Stimulated activated CD4-positive, alpha-beta T cell treated with anti-CD3 and anti-CD28 coated beads, TNF-alpha, amount 100 ng/mL, for 4 hours (primary cell): ENCODE measurements around the gene ATL3.
"Not testable (repeated sequence)": the region's sequence is repeated elsewhere in the genome, so short reads cannot be mapped to it uniquely, and the experiment has no call there.

Source experiments
- DNase-seq, 3 experiments: peaks; one replicate each; pipeline ENCODE4 v3.0.0-alpha.2; 2020; ENCODE audit warnings: low read depth in 3 of 3

Gene ATL3

DNA sequence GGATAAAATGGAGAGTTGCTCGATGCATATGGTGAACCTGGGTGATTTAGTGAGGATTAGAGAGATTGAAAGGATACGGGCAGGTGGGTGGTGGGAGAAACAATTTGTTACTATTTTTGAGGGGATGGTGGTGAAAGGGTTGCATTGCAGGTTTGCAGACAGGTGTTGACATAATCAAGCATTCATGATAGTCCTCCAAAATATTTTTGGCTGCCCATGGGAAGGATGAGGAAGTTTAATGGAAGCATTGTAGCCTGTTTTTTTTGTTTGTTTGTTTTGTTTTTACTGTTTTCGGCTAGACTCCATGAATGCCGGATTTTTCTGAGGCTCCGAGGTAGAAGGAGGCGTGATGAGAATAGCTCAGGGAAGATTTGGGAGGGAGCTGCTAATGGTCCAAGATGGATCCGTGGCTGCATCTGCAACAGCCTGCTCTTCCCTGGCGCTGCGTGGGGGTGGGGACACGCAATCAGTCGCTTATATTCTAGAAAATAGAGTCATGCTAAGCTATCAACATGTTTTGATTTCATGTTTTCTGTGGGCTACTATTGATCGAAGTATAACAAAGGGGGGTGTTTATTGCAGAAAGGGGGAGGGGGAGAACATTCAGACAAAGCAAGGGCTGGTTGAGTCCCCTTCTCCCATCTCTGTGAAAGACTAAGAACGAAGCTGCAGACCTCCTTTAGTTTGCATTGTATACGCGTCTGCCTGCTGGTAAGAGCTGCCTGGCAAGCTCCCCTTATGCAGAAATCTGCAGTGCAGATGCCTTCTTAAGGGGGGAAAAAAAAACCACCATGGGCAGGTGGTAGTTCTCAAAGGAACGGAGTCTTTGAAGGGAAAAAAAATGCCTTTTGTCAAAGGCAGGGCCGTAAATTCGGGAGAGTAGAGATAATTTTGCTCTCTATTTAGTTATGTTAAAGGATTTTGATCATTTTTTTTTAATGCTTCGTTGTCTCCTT lies 11.2 kb upstream of the ATL3 start:
- DNase-seq, result no peak

GRCh38 chr11:63681321-63682065 lies 10.3 kb upstream of the ATL3 start, which contains the start of gene RTN3:
RTN3 (plus strand) TSS chr11:63681500; CDS start chr11:63681637, 137 bp downstream.
- peak; percentile 93 to 97 (median 96) for DNase-seq

DNA sequence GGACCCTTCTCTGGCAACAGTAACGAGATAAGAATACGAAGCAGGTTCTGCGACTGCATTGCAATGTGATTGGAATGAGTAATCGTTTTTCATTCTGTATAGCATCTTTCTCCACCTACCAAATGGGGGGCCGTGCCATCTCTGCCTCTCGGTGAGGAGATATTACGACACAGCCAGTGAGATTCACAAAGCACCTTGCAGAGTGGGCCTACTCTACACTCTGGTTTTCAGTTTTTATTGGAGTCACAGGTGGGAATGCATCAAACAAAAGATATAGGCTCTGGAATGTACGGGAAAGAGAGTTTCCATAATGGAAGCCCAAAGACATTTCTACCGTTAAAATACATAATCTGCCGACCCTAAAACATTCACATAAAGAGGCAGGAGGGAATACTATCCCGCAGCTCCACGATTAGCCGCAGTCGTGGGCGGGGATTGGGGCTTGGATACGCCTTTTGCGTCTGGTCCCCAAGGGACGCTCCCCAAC lies 9.7 kb upstream of the ATL3 start:
- no peak for DNase-seq

DNA sequence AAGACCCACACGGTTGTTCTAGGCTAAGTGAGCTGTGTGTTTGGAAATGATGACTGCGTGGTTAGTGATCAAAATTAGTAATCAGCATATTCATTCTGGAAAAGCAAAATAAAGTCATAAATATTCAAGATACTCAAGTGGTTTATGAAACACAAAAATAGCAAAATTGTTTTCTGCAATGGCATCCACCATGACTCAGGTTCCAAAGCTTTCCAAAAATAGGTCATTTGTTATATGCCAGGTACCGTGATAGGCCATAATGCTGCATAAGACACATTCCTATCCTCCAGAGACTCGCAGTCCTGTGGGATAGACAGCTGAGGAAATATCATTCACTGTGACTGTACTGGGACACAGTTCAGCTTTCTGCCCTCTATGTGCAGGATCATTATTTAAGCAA lies 2.4 kb upstream of the ATL3 start:
- DNase-seq, result no peak

- DNase-seq, result no peak
Measured at GRCh38 chr11:63672936-63673539, 1.9 kb upstream of the ATL3 start.

DNA sequence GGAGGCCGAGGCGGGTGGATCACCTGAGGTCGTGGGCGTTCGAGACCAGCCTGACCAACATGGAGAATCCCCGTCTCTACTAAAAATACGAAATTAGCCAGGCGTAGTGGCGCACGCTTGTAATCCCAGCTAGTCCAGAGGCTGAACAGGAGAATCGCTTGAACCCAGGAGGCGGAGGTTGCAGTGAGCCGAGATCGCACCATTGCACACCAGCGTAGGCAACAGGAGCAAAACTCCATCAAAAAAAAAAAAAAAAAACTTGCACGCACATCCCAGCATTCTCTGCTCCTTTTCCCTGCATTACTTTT lies 934 bp upstream of the ATL3 start:
- no peak for DNase-seq

GRCh38 chr11:63670433-63671321 lies 499 bp downstream of the ATL3 start:
- peak in 2 of 3 experiments; percentile 18 for DNase-seq

DNA sequence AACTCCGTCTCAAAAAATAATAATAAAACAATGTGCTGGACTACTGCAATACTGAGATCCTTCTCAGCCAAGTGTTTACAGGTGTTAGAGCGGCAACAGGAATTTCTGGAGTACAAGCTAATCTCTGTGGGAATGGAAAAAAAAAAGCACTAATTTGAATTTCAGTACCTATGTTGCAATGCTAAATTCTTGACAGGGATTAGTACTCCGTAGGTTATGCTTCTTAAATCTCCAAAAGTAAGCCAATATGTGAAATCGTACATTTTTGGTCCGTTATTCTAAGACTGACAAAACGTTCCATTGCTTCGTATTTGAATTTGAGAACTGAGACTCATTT lies 1.1 kb downstream of the ATL3 start:
- DNase-seq, result no peak

- DNase-seq, result no peak
Measured at GRCh38 chr11:63667995-63668795, 3.0 kb downstream of the ATL3 start.

GRCh38 chr11:63666874-63667273 lies 4.3 kb downstream of the ATL3 start:
- no peak for DNase-seq

DNA sequence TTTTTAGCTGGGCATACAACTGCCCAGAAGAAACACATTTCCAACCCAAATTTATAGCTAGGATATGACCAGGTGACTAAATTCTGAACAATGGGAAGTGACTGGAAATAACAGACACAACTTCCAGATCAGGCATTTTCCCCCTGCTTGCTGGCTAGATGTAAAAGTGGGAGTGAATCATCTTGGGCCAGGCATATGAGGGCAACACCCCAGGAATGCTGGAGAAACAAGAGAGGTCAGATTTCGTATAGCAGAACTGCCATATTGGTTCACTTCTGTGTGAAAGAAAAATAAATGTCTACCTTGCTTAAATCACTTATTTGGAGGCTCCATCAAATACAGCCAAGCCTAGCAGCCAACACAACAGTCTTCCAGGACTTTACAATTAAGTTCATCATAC lies 7.4 kb downstream of the ATL3 start:
- no peak for DNase-seq

GRCh38 chr11:63660972-63661371 lies 10.2 kb downstream of the ATL3 start:
- DNase-seq, result no peak

GRCh38 chr11:63652671-63653070 lies 18.5 kb downstream of the ATL3 start:
- DNase-seq, result no peak

- no peak for DNase-seq
Measured at GRCh38 chr11:63643205-63643604, 28.0 kb downstream of the ATL3 start.

GRCh38 chr11:63641727-63642126 lies 29.4 kb downstream of the ATL3 start:
- no peak for DNase-seq

DNA sequence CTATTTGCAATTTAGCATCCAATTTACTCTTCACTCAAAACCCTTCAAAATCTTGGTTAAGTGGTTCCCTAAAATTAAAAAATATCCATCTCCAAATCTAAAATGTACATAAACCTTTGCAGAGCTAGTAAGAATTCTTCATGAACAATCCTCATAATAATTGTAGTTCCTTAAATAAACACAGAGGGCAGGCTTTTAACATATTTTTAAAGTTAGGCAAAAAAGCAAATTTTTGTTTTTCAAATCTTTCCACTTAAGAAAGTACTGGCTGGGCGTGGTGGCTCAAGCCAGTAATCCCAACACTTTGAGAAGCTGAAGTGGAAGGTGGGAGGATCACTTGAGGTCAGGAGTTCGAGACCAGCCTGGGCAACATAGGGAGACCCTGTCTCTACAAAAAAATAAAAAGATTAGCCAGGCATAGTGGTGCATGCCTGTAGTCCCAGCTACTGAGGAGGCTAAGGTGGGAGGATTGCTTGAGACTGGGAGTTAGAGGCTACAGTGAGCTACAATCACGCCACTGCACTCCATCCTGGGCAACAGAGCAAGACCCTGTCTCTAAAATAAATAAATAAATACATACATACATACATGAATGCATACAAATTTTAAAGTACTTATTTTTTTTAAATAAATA lies 31.9 kb downstream of the ATL3 start:
- no peak for DNase-seq

- not testable (repeated sequence) for DNase-seq
Measured at GRCh38 chr11:63638436-63638835, 32.7 kb downstream of the ATL3 start.

DNA sequence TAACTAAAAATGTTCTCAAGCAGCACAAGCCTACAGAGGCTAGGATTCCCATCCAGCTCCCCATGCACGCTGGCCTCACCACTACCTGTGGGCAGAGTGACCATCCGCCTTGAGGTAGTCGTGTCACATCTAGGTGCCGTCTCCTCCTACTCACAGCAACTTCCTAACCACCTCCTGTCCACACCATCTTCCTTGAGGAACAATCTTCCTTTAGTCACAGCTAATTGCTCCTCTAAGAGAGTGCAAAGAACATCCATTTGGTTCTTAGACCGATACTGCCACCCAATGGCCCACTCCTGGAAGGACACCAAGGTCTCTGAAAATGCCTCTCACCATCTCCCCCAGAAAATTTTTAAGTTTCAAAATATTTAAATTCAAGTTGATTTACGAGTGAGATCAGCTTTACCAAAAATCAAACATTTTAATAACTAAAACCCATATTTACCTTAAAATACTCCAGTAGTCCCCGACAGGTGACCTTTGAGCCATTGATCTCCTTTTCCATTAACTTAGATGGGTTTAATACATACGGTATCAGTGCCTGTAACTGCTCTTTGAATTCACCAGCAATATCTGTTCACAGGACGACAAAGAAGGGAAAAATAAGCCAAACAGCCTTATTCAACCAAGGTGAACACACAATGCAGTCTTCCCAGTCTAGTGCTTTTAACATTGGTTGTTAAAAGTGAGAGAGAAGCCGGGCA lies 35.3 kb downstream of the ATL3 start:
- peak; percentile 22 to 52 (median 47) for DNase-seq

GRCh38 chr11:63629426-63629825 lies 41.8 kb downstream of the ATL3 start:
- DNase-seq, result no peak
